CD4-positive, alpha-beta T cell treated with Interleukin-12 subunit alpha and Interleukin-12 subunit beta, for 1 hour (primary cell): ENCODE measurements around the gene ALG14.

Source experiments
- DNase-seq: peaks from one replicate; pipeline ENCODE4 v3.0.0-alpha.2; 2020

The ALG14 gene

DNA sequence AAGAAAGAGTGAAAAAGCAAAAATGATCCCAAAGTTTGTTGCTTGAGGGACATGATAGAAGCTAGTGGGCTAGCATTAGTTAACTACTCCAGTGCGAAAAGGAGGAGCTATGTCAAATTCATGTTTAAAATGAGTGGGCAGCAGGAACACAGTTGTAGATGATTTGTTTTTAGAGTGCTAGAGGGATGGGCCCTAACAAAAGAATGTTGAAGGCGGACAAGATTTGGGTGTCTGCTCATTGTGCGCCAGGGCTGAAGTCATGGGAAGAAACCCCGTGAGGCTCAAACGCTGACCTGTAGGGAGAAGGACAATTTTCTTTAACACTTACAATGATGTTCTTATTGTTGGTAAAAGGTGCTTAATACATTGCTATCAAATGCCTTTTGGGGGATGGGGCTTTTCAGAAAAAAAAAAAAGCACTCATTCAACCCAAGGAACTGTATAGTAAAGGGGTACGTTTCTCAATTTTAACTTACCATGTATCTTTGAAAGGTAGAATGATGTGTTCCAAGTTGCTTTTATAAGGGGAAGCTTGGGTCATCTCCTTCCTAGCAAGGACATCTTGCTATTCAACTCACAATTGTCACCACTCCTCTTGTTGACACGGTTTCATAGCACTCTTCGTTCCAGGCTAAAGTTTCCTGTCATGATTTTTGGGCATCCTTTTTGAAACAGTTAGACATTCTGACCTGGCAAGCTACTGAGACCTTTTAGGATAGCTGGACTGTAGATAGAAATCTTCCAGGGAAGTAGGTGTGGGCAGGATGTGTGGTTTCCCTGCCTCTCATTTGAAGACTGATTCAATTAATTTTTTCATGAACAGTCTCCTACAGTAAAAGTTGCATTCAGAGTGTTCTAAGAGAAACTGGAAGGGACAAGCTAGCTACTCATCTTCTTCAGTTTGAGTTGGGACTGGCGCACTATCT is 92.8 kb downstream of the ALG14 start:
- no peak for DNase-seq

DNA sequence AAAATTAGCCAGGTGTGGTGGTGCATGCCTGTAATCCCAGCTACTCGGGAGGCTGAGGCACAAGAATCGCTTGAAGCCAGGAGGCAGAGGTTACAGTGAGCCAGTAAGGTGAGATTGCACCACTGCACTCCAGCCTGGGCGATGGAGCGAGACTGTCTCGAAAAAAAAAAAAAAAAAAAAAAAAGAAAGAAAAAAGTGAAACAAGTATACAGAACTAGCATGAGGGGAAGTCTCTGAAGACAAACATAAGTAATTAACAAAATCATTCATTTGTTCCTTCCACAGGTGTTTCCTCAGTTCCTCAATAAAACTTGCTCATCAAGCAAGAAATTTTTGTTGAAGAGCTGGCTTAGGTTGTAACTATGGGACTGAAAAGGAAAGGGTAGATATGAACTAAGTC is 93.6 kb downstream of the ALG14 start:
- DNase-seq = no peak

DNA sequence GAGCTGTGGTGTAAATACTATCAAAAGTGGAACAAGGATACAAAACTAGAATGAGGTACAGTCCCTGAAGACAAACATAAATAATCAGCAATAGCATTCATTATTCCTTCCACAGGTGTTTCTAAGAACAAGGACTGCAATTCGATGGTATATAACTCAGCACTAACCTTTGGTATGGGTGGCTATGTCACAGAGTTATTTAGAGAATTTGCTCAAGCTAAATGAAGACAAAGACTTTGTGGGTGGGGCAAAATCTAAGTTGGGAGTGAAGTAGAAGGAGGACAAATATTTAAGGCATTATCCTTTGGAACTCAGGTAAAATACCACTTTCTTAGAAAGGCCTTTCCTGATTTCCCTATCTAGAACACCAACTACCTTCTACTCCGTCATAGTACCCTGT is 94.3 kb downstream of the ALG14 start:
- no peak for DNase-seq

DNA sequence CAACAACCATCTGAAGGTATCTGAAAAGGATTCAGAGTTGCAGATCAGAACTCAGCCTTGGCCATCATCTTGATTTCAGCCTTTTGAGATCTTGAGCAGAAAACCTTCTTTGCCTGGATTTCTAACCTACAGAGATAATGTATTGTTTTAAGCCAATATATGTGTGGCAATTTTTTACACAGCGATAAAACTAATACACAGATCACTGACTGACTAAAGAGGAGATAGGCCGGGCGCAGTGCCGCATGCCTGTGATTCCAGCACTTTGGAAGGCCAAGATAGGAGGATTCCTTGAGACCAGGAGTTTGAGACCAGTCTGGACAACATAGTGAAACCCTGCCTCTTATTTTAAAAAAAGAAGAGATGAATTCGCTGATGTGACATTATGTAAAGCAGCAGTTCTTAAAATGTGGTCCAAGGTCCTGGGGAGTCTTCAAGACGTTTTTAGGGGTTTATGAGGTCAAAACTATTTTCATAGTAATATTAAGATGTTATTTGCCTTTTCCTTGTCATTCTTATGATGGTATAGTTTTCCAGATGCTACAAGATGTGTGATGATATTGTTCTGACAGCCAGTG is 95.7 kb downstream of the ALG14 start:
- no peak for DNase-seq

DNA sequence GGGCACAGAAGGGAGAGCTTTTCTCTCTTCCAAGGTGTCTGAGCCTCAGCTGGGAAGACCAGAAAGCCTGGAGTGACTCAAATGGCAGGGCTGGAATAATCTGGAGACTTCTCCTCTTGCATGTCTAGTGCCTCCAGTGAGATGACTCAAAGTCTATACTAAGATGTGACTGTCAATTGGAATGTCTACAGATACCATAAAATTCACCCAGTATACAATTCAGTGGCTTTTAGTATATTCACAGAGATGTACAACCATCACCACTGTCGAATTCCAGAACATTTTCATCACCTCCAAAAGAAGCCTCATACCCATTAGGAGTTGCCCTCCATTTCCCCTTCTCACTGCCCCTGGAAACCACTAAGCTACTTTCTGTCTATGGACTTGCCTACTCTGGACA is 97.9 kb downstream of the ALG14 start:
- no peak for DNase-seq

DNA sequence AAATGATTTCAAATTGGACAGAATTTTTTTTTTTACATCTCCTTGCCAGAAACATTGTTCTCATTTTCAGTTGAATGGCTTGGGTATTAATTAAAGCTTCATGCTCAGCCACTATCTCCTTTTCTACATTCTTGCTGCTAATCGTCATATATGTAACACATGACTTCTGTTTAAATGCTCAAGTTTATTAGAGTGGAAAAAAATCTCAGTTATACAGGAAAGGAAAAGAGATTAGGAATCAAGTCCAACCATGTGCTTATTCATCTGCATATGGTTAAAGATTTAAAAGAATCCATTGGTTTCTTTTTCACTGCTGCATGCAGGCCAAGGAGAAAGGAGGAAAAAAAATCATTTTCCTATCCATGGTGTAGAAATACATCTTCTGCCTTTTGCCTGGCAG is 98.5 kb downstream of the ALG14 start:
- no peak for DNase-seq

DNA sequence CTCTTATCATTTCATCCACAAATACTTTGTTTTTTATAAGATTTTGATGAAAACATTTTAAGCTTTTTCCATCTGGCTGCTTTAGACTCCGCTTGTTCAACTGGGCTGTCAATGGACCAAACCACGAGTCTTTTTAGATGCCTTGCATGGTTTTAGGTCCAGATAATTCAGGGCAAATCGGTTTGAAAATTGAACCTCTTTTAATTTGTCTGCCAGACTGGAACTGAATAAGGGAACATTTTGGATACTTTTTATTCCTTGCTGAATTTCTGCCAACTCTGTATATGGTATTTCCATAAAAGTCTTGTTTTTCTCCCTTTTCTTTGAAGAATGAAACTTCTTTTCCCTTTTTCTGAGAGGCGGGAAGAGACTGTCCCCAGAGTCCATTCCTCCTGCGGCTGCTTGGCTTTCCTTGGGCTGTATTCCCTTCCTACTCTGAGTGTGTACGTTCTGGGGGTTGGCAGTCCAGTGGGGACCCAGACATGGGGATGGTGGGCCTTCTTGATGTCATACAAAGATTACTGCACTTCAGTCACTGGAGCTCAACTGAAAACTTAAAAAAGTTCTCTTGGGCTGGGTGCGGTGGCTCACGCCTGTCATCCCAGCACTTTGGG is 99.3 kb downstream of the ALG14 start:
- no peak for DNase-seq

GRCh38 chr1:94971491-94971924 is 101.2 kb downstream of the ALG14 start:
- DNase-seq = no peak

DNA sequence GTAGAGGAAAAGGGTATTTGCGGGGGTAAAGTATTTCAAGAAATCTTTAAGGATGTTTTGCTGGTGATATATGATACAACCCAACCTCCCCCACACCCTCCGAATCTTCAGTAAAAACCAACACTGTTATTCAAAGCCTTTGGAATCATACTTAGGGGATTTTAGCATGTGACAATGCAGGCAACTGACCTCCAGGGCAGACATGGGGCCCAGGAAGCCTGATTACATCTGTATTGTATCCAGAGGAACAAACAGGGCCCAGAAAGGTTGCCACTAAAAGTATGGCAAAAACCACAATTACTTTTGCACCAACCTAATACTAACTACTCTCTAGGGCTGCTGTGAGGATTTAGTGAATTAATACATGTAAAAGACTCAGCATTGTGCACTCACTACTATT is 102.0 kb downstream of the ALG14 start:
- no peak for DNase-seq

GRCh38 chr1:94969137-94969536 is 103.6 kb downstream of the ALG14 start:
- DNase-seq = no peak

DNA sequence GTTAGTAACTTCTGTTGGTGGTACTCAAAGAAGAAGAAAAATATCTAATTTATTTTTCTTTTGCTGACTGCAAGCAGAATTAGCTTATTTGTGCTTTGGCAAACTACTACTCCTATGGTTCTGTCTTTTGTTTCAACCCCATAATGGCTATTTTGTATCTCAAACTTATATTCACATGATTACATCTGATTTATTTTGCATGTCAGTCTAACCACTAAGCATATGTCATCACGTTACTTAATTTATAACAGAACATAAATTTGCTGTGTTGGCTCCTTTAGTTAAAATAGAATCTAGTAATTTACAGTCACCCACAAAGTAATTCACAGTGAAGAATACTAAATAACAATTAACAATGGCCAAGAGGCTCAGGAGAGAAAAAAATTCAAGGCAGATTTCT is 106.7 kb downstream of the ALG14 start:
- DNase-seq = no peak

DNA sequence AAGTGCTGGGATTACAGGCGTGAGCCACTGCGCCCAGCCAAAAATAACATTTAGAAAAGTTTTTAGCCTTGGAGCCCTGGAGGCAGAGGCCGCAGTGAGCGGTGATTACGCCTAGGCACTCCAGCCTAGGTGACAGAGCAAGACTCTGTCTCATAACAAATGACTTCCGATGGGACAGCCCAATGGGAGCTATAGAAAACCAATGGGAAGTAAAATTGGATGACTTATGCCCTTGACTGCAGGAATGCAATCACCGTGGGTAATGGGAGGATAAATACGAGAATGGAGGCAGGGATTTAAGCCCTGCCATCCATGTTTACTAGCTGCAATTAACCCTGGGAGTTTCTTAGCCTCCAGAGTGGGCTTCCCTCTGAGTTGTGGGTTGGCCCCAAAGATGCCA is 108.9 kb downstream of the ALG14 start:
- DNase-seq = no peak

- DNase-seq = peak; percentile 32
These were observed 110.1 kb downstream of the ALG14 start for GRCh38 chr1:94962409-94963265.

- no peak for DNase-seq
These were observed 110.8 kb downstream of the ALG14 start for GRCh38 chr1:94961988-94962387.

DNA sequence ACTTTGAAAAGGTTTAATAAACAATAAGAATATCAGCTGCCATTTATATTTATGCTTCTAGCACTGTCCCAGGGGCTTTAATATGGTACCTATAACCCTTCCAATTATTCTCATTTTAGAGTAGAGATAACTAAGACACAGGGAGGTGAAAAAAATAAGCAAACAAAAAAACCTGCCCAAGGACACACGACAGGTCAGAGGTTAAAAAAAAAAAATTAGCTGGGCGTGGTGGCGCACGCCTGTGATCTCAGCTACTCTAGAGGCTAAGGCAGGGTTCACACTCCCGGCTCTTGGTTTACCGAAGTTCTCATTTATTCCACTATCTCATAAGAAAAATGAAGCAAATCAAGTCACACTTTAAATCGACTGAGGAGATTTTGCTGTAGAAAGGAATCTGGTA is 111.2 kb downstream of the ALG14 start:
- DNase-seq = no peak

DNA sequence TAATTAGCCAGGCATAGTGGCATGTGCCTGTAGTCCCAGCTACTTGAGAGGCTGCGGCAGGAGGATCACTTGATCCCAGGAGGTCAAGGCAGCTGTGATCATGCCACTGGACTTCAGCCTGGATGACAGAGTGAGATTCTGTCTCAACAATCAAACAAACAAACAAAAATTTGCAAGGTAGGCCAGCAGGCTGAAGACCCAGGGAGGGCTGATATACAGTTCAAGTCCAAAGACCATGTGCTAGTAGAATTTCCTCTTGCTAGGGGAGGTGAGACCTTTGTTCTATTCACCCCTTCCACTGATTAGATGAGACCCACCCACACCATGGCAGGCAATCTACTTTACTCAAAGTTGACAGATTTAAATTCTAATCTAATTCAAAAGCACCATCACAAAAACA is 114.7 kb downstream of the ALG14 start:
- no peak for DNase-seq

DNA sequence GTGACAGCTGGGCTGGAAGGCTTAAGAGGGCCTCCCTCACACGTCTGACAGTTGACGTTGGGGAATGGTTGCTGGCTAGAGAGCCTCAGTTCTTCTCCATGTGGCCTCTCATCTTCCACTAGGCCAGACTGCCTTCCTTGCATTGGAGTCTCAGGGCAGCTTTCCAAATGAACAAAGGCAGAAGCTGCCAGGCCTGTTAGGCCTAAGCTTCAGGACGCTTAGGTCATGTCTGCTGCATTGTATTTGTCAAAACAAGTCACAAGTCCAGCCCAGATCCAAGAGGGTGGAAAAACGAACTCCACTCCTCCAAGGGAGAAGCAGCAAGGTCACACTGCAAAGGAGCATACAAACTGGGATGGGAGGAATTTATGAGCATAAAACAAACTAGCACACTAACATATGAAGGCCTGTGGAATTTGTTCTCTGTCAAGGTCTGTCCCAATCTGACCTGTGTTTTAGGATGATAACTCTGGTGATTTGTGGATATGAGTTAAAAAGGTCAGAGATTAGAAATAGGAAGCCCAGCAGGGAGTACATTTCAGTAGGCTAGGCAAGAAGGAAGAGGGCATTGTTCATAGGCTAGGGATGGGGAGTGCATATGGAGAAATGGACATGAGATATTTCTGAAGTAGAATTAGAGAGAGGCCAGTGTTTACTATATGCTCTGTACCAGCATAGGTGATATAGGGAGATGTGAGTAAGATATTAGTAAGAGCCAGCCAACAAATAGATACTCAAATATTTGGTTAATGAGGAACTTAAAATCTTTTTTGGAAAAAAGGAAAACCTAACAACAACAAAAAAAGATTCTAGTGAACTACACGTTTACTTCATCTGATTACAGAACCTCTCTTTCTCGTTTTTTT is 116.8 kb downstream of the ALG14 start:
- no peak for DNase-seq

DNA sequence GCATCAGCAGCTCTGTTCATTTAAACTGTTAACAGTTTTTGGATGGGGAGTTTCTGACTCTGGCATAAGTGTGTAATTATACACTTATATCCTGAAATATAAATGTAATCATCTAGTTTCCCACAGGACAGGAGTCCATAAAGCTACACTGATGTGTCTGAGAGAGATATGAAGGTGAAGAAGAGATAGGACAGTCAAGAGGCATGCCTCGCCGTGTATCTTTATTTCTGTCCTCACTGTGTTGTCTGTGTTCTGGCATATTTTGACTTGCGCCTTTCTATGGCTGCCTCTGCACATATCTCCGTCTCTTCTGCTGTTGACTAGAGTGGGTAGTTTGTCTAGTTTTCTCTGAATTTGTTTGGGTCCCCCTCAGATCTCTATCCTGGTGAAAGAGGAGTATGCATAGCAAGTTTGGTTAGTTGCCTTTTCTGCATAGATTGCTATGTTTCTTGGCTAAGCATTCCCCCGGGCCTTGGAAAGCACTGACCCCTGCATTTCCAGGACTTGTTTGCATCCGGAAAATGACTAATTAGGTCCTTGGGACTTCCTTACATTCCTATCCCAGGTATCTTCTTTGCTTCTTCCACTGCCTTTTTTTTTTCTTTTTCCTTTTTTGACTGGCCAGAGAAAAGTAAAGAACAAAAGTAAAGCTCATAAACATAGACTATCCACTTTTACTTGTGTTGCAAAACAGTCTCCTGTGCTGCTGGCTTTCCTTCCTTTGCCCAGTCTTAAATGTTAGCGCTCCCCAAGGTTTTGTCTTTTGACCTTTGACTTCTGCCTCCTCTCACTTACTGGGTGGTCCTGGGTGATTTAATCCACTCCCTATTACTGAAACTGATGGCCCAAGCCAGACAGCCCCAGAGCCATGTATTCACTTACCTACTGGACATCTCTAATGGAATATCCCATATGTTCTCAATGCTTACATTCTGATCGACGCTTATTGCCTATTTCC is 118.2 kb downstream of the ALG14 start:
- no peak for DNase-seq

DNA sequence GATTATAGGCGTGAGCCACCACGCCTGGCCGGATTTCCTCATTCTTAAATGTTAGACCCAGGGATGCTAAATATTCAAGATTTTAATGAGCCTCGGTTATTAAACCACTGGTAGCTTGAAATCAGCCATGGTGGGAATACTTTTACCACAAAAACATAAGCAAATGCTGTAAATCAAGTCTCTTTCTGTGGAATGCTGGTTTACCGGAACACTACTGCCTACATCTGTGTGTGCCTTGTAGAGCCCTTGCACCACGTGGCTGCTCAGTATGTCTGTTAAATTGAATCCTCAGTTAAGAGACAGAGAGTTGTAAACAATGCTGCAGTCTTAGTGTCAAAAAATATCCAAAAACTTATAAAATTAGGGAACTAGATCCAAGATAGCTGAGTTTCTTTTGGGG is 119.0 kb downstream of the ALG14 start:
- no peak for DNase-seq

DNA sequence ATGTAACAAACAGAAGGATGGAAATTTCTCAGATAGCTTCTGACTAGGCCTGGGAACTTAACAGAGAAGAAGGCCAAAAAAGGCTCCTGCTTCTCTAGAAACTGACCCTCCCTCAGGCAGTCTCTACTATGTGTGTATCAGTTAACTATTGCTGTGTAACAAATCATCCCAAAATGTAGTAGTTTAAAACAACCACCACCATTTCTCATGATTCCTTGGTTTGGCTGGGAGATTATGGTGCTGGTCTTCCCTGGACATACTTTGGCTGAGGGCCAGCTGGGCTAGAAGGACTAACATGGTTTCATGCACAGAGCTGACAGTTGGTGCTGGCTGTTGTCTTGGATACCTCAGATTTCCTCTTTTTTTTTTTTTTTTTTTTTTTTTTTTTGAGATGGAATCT is 119.6 kb downstream of the ALG14 start:
- no peak for DNase-seq

DNA sequence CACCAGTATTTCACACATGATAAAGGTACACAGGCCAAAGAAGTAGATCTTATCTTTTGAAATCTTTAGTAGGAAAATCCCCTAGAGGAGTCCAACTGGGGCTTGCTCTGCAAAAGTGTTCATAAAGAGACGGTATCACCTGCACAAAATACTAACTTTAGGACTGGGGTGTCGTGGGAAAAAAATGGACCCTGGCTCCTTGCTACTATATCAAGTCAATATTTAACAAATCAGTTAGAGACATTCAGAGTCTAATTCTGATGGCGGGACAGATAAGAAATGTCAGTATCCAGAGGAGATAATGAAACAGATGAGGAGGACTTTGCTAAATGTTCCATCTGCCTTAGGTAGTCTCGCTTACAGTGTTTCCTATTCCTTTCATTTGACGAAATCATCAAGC is 120.2 kb downstream of the ALG14 start:
- DNase-seq = no peak
